Lung (tissue), 12 donors: ENCODE results near the gene SPSB1. TPM values are rescaled to one million over a fixed set of nuclear protein-coding genes. Genes with fewer than 3 reads are reported as not detected.

Source experiments
- ATAC-seq: fragments of 200-7000 bp; cut with Tn5 transposase; one replicate; pipeline ENCODE4 v1.9.1; 2020; ENCODE audit warnings: moderate number of reproducible peaks; ENCODE audit not compliant: insufficient read depth, low FRiP score
- DNase-seq, 3 donors: peaks; one replicate each; pipeline ENCODE4 v3.0.0-alpha.2; 2013 to 2017
- H3K27ac ChIP-seq, 2 donors: one replicate each; pipeline ENCODE4 v1.5.1; 2013; ENCODE audit warnings: mild to moderate bottlenecking in 2 of 2, moderate library complexity in 2 of 2, control low read depth in 1 of 2, inconsistent platforms in 1 of 2, low read depth in 1 of 2, low read length in 1 of 2
- H3K27me3 ChIP-seq, 3 donors: one replicate each; pipeline ENCODE4 v1.5.1; 2013; ENCODE audit warnings: low read length in 2 of 3; ENCODE audit not compliant: control insufficient read depth in 3 of 3, insufficient read depth in 3 of 3
- H3K36me3 ChIP-seq, 4 donors: one replicate each; pipeline ENCODE4 v1.5.1; 2013; ENCODE audit warnings: low read length in 4 of 4, mild to moderate bottlenecking in 1 of 4, moderate library complexity in 1 of 4; ENCODE audit not compliant: control insufficient read depth in 4 of 4, insufficient read depth in 4 of 4
- H3K4me1 ChIP-seq, 5 donors: one replicate each; pipeline ENCODE4 v1.5.1; 2013; ENCODE audit warnings: low read length in 5 of 5, mild to moderate bottlenecking in 2 of 5, moderate library complexity in 1 of 5; ENCODE audit not compliant: control insufficient read depth in 5 of 5, insufficient read depth in 5 of 5
- H3K4me3 ChIP-seq: one replicate; pipeline ENCODE4 v1.5.1; 2013; ENCODE audit warnings: mild to moderate bottlenecking, control low read depth, moderate library complexity
- H3K9ac ChIP-seq, 2 donors: one replicate each; pipeline ENCODE4 v1.5.1; 2013; ENCODE audit warnings: low read length in 2 of 2, control low read depth in 1 of 2; ENCODE audit not compliant: insufficient read depth in 1 of 2
- H3K9me3 ChIP-seq, 4 donors: one replicate each; pipeline ENCODE4 v1.5.1; 2013; ENCODE audit warnings: low read length in 3 of 4, mild to moderate bottlenecking in 1 of 4, moderate library complexity in 1 of 4; ENCODE audit not compliant: control insufficient read depth in 4 of 4, insufficient read depth in 3 of 4
- WGBS, 2 donors: extraction: QIAGEN DNeasy Blood & Tissue Kit; methylation state at CpG; one replicate each; pipeline ENCODE4 v1.1.7; 2013; 5-methylcytosine and 5-hydroxymethylcytosine counted together
- polyA plus RNA-seq, 2 donors: library from polyadenylated mRNA; stranded (reverse); fragments of 200-250 nt; gene quantifications; one replicate each; pipeline ENCODE4 v1.2.1, GENCODE V29; 2013
- total RNA-seq, 2 donors: library from RNA; depleted of rRNA in 1 of 2; stranded (reverse); fragments of >200 nt in 1 of 2; gene quantifications; one replicate each; pipeline ENCODE4 v1.2.1, GENCODE V29; 2014 to 2021
- TF ChIP-seq, protein P1 (sequence below): IDR thresholded peaks from 2 replicates; pipeline ENCODE4 v1.5.1; 2012; ENCODE audit warnings: mild to moderate bottlenecking; ENCODE audit errors: control extremely low read depth, extremely low read depth
- donor health status: control.
- donor health status: control.
- donor health status: Bipolar disorder and iron deficiency.
- donor health status: healthy.
- donor health status: DM: yes; HTN: yes; CAD: no.

SPSB1 gene
- total and polyA plus RNA-seq, 4 donors: 9.5 to 25.9 (median 21.6) TPM

DNA sequence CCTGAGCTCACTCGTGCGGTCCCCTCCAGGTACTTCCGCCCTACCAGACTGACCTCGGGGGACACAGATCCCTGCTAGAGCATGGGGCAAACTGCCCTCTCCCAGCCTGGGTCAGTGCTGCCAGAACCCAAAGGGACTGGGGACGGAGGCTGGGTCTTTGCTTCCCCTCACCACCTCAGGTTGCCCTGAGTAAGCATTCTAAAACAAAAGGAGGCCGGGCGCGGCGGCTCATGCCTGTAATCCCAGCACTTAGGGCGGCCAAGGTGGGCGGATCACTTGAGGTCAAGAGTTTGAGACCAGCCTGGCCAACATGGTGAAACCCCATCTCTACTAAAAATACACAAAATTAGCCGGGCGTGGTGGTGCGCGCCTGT, 108.4 kb downstream of the SPSB1 start:
- WGBS, 2 donors: 89 to 91% methylated on average over 15 of the region's 15 CpGs
- H3K9ac ChIP-seq: no peak overlapping the region

DNA sequence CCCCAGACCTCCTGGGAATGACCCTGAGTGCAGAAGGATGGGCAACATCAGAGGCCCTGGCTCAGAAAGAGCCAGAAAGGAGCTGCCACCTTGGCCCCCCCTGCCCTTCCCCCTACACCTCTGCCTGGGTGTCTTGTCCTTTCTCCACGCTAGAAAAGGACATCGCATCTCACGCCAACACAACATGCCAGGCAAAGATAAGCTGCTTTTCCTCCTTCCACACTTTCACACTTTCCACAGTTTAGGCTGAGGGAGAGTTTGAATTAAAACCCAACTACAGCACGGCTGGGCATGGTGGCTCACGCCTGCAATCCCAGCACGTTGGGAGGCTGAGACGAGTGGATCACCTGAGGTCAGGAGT, 109.5 kb downstream of the SPSB1 start:
- ATAC-seq: no peak
- no peaks in the 10 kb centered on the region for H3K36me3 ChIP-seq
- TF ChIP-seq, protein P1, sequence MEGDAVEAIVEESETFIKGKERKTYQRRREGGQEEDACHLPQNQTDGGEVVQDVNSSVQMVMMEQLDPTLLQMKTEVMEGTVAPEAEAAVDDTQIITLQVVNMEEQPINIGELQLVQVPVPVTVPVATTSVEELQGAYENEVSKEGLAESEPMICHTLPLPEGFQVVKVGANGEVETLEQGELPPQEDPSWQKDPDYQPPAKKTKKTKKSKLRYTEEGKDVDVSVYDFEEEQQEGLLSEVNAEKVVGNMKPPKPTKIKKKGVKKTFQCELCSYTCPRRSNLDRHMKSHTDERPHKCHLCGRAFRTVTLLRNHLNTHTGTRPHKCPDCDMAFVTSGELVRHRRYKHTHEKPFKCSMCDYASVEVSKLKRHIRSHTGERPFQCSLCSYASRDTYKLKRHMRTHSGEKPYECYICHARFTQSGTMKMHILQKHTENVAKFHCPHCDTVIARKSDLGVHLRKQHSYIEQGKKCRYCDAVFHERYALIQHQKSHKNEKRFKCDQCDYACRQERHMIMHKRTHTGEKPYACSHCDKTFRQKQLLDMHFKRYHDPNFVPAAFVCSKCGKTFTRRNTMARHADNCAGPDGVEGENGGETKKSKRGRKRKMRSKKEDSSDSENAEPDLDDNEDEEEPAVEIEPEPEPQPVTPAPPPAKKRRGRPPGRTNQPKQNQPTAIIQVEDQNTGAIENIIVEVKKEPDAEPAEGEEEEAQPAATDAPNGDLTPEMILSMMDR: no peak
- 83 to 84% methylated on average over 7 of the region's 7 CpGs for WGBS, 2 donors
- H3K9ac ChIP-seq: no peak overlapping the region
- peak overlapping the region in 1 of 2 donors; percentile 5 for H3K27ac ChIP-seq
- peak in 1 of 3 donors; percentile 20 for DNase-seq
- H3K4me3 ChIP-seq: no peak overlapping the region
- peaks cover 0 to 2% (median 0%) of the 10 kb centered on the region in 4 donors for H3K9me3 ChIP-seq
- no peaks in the 10 kb centered on the region for H3K27me3 ChIP-seq
- peaks cover 0 to 29% (median 0%) of the 10 kb centered on the region in 5 donors for H3K4me1 ChIP-seq

More for the DNA sequence above, 108.4 kb downstream of the SPSB1 start:
- Histone ChIP-seq H3K4me1 (peaks cover 0 to 29% (median 0%) of the 10 kb centered on the region in 5 donors), H3K4me3 (no peak overlapping the region), H3K27me3 (no peaks in the 10 kb centered on the region), H3K36me3 (no peaks in the 10 kb centered on the region), H3K9me3 (peaks cover 0 to 2% (median 0%) of the 10 kb centered on the region in 4 donors), H3K27ac (no peak overlapping the region)
- TF ChIP-seq, protein P1: no peak
- ATAC-seq: no peak
- no peak for DNase-seq

DNA sequence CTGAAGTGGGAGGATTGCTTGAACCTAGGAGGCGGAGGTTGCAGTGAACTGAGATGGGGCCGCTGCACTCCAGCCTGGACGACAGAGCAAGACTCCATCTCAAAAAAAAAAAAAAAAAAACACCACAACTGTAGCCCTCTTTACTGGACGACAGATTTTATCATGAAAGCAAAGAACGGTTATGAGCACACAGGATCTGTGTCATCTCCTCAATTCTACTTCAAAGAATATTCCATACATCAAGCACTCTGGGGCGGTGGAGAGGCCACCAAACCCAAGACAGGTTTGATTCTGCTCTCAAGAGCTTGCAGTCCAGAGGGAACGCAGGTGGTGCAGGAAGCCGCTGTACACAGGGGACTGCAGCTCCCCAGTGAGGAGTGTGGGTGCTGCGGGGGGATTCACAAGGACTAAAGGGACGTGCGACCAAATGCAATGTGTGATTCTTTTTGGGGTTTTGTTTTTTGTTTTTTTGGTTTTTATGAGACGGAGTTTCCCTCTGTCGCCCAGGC, 110.1 kb downstream of the SPSB1 start:
- Histone ChIP-seq H3K36me3 (no peaks in the 10 kb centered on the region), H3K27ac (no peak overlapping the region), H3K4me1 (peaks cover 0 to 29% (median 0%) of the 10 kb centered on the region in 5 donors), H3K27me3 (no peaks in the 10 kb centered on the region), H3K9me3 (peaks cover 0 to 2% (median 0%) of the 10 kb centered on the region in 4 donors), H3K9ac (no peak overlapping the region), H3K4me3 (no peak overlapping the region)
- DNase-seq: no peak
- TF ChIP-seq, protein P1: no peak
- ATAC-seq: no peak
- 90 to 93% methylated on average over 13 of the region's 13 CpGs for WGBS, 2 donors
